H1 (cell line): ENCODE measurements around the gene UGT1A6. TPM values are rescaled to one million over a fixed set of nuclear protein-coding genes. Genes with fewer than 3 reads are reported as not detected.

Experiments used
- CTCF ChIA-PET: fragments of 300-600 bp; sonication (Branson Sonifier 250); formaldehyde crosslinking; loops from one replicate; lab custom pipeline; 2021; ENCODE audit not compliant: partially characterized antibody; lab: Charles Lee
- POLR2A ChIA-PET: fragments of 300-600 bp; sonication (Branson Sonifier 250); formaldehyde crosslinking; loops from one replicate; lab custom pipeline; 2021; ENCODE audit warnings: inconsistent platforms; ENCODE audit not compliant: partially characterized antibody; lab: Charles Lee
- DNase-seq, 2 experiments: peaks; one replicate each; pipeline versions ENCODE4 v3.0.0 to v3.0.0-alpha.2; 2010 to 2022; ENCODE audit warnings: low spot score in 2 of 2, low read depth in 1 of 2, mixed read lengths in 1 of 2
- FAIRE-seq: peaks from 2 replicates; lab custom pipeline; 2011; peaks lifted over from hg19 to GRCh38; lab: Jason Lieb, UNC
- H2AFZ ChIP-seq: 2 replicates; pipeline ENCODE4 v1.8.1; 2012; ENCODE audit warnings: low read length, inconsistent platforms
- H2AK5ac ChIP-seq: 2 replicates; pipeline ENCODE4 v1.6.1; 2013; ENCODE audit warnings: low read depth, low read length
- H2BK120ac ChIP-seq: replicated peaks from 2 replicates; pipeline ENCODE3; 2013; ENCODE audit warnings: low read depth, low read length, inconsistent platforms
- H2BK12ac ChIP-seq: 2 replicates; pipeline ENCODE4 v1.6.1; 2013; ENCODE audit warnings: low read depth, low read length
- H2BK15ac ChIP-seq: 2 replicates; pipeline ENCODE4 v1.6.1; 2013; ENCODE audit warnings: low read length
- H2BK20ac ChIP-seq: 2 replicates; pipeline ENCODE4 v1.6.1; 2013; ENCODE audit warnings: low read length
- H2BK5ac ChIP-seq: 2 replicates; pipeline ENCODE4 v1.6.1; 2013; ENCODE audit warnings: low read depth, low read length
- H3K14ac ChIP-seq: 2 replicates; pipeline ENCODE4 v1.6.1; 2013; ENCODE audit warnings: inconsistent platforms; ENCODE audit not compliant: insufficient read length
- H3K18ac ChIP-seq: 2 replicates; pipeline ENCODE4 v1.6.1; 2013; ENCODE audit warnings: low read length; ENCODE audit errors: extremely low read depth
- H3K23ac ChIP-seq: 2 replicates; pipeline ENCODE4 v1.6.1; 2013; ENCODE audit warnings: inconsistent platforms; ENCODE audit not compliant: insufficient read length
- H3K23me2 ChIP-seq: 2 replicates; pipeline ENCODE4 v1.6.1; 2013; ENCODE audit warnings: low read depth, low read length
- H3K27ac ChIP-seq: 2 replicates; pipeline ENCODE4 v1.6.1; 2011; ENCODE audit warnings: low read depth, low read length, inconsistent platforms
- H3K27me3 ChIP-seq, 4 experiments: replicated peaks in 1 of 4; 1 replicate in 1 of 4; 2 replicates in 3 of 4; pipeline versions ENCODE4 v1.6.1 to v1.8.1; 2011 to 2013; ENCODE audit warnings: low read length in 3 of 4, mild to moderate bottlenecking in 3 of 4, inconsistent platforms in 2 of 4, mixed read lengths in 2 of 4, moderate library complexity in 1 of 4; ENCODE audit not compliant: control insufficient read depth in 3 of 4, insufficient read depth in 3 of 4; ENCODE audit errors: extremely low read depth in 1 of 4
- H3K36me3 ChIP-seq, 4 experiments: 2 replicates each; pipeline versions ENCODE4 v1.6.1 to v1.8.1; 2011 to 2013; ENCODE audit warnings: mild to moderate bottlenecking in 4 of 4, low read length in 3 of 4, moderate library complexity in 2 of 4, control low read depth in 1 of 4, inconsistent platforms in 1 of 4; ENCODE audit not compliant: insufficient read depth in 4 of 4, control insufficient read depth in 2 of 4
- H3K4ac ChIP-seq: replicated peaks from 2 replicates; pipeline ENCODE3; 2013; ENCODE audit warnings: low read length, low read depth, mixed read lengths, inconsistent platforms; ENCODE audit not compliant: insufficient read length
- H3K4me1 ChIP-seq, 4 experiments: replicated peaks in 1 of 4; 1 replicate in 1 of 4; 2 replicates in 3 of 4; pipeline versions ENCODE4 v1.6.1 to v1.8.1; 2011 to 2013; ENCODE audit warnings: low read length in 3 of 4, inconsistent platforms in 2 of 4, mixed read lengths in 1 of 4; ENCODE audit not compliant: insufficient read depth in 4 of 4, control insufficient read depth in 3 of 4
- H3K4me2 ChIP-seq, 2 experiments: 2 replicates each; pipeline versions ENCODE4 v1.6.1 to v1.8.1; 2011 to 2013; ENCODE audit warnings: low read depth in 2 of 2, low read length in 2 of 2, control low read depth in 1 of 2, inconsistent platforms in 1 of 2, mild to moderate bottlenecking in 1 of 2; ENCODE audit not compliant: insufficient read depth in 1 of 2
- H3K4me3 ChIP-seq, 4 experiments: fragments of 200-600, 300-600 bp in 1 of 4; sonication (generic), shearing (Covaris generic), sonication (Bioruptor Twin) in 1 of 4; 2 replicates each; pipeline versions ENCODE4 v1.5.1 to v1.8.1; 2011 to 2016; ENCODE audit warnings: low read length in 4 of 4, low read depth in 3 of 4, control low read depth in 2 of 4, inconsistent platforms in 2 of 4, mild to moderate bottlenecking in 2 of 4, mixed read lengths in 1 of 4, moderate library complexity in 1 of 4; ENCODE audit not compliant: insufficient read depth in 2 of 4; ENCODE audit errors: extremely low read depth in 1 of 4
- H3K56ac ChIP-seq: replicated peaks from 2 replicates; pipeline ENCODE3; 2013; ENCODE audit warnings: low read depth, mild to moderate bottlenecking, mixed read lengths, low read length, inconsistent platforms; ENCODE audit not compliant: insufficient read length
- H3K79me1 ChIP-seq: 2 replicates; pipeline ENCODE4 v1.6.1; 2013; ENCODE audit warnings: low read depth, low read length, control low read depth
- H3K79me2 ChIP-seq, 2 experiments: 2 replicates each; pipeline versions ENCODE4 v1.6.1 to v1.8.1; 2012 to 2013; ENCODE audit warnings: low read length in 2 of 2, mild to moderate bottlenecking in 2 of 2, inconsistent platforms in 1 of 2; ENCODE audit not compliant: insufficient read depth in 2 of 2, control insufficient read depth in 1 of 2
- H3K9ac ChIP-seq, 4 experiments: replicated peaks in 1 of 4; 1 replicate in 1 of 4; 2 replicates in 3 of 4; pipeline versions ENCODE4 v1.6.1 to v1.8.1; 2011 to 2013; ENCODE audit warnings: low read depth in 3 of 4, low read length in 3 of 4, control low read depth in 2 of 4, mild to moderate bottlenecking in 2 of 4, moderate library complexity in 2 of 4, inconsistent platforms in 1 of 4; ENCODE audit errors: extremely low read depth in 1 of 4
- H3K9me3 ChIP-seq, 2 experiments: 2 replicates each; pipeline versions ENCODE4 v1.6.1 to v1.8.1; 2012 to 2013; ENCODE audit warnings: mild to moderate bottlenecking in 2 of 2, moderate library complexity in 2 of 2, control low read depth in 1 of 2, inconsistent platforms in 1 of 2, low read depth in 1 of 2, low read length in 1 of 2, mixed read lengths in 1 of 2; ENCODE audit not compliant: insufficient read depth in 2 of 2
- H4K20me1 ChIP-seq, 2 experiments: replicated peaks in 1 of 2; 2 replicates each; pipeline versions ENCODE3 to v1.8.1; 2011 to 2013; ENCODE audit warnings: inconsistent platforms in 2 of 2, low read length in 2 of 2, mild to moderate bottlenecking in 1 of 2; ENCODE audit not compliant: insufficient read depth in 2 of 2, control insufficient read depth in 1 of 2
- H4K5ac ChIP-seq: 2 replicates; pipeline ENCODE4 v1.6.1; 2013; ENCODE audit warnings: low read length, low read depth, mixed read lengths, inconsistent platforms; ENCODE audit not compliant: insufficient read length
- H4K8ac ChIP-seq: 2 replicates; pipeline ENCODE4 v1.8.0; 2013; ENCODE audit warnings: mild to moderate bottlenecking, moderate library complexity, low read length, inconsistent platforms; ENCODE audit not compliant: insufficient read depth; ENCODE audit errors: extremely low read depth
- H4K91ac ChIP-seq: replicated peaks from 2 replicates; pipeline ENCODE3; 2013; ENCODE audit warnings: low read length, mixed read lengths, inconsistent platforms; ENCODE audit not compliant: insufficient read length
- ZNF274 ChIP-seq: IDR thresholded peaks from 2 replicates; pipeline ENCODE4 v1.7.0; 2012; ENCODE audit warnings: low read length, borderline replicate concordance; ENCODE audit errors: extremely low read depth
- WGBS, 2 experiments: shearing (Covaris generic) in 1 of 2; methylation state at CpG; one replicate each; pipeline versions ENCODE4 v1.1.6 to v1.1.7; 2013 to 2015; ENCODE audit warnings: low lambda C conversion rate in 2 of 2, mixed read lengths in 2 of 2, inconsistent platforms in 1 of 2, low coverage in 1 of 2, missing lambda C conversion rate in 1 of 2; ENCODE audit not compliant: insufficient replicate concordance in 2 of 2, insufficient coverage in 1 of 2, insufficient read length in 1 of 2; ENCODE audit errors: extremely low coverage in 1 of 2, missing lambda C conversion rate in 1 of 2; 5-methylcytosine and 5-hydroxymethylcytosine counted together
- polyA plus RNA-seq, 7 experiments: library from polyadenylated mRNA; depleted of rRNA in 3 of 7; stranded (reverse) in 5 of 7; unstranded in 2 of 7; fragments of >200 nt in 5 of 7; fragments of 200-250 nt in 2 of 7; gene quantifications; 1 replicate in 5 of 7; 2 replicates in 1 of 7; 4 replicates in 1 of 7; pipeline versions ENCODE4 v1.2.1 to v1.2.3, GENCODE V29; 2011 to 2013; ENCODE audit warnings: missing spikeins in 2 of 7, mixed read lengths in 2 of 7
- total RNA-seq: library from RNA; stranded (reverse); fragmentation: NEBNext Ultra II Directional; extraction: Animal tissue kit (Norgen Biotek cat#: 25700); gene quantifications from 2 replicates; pipeline ENCODE4 v1.2.1, GENCODE V29; 2021

UGT1A6 gene
- total and polyA plus RNA-seq, 2 of the 8 experiments (the other 6 are each of a cell fraction or from before 2014, with no cell fraction given), result not detected

DNA sequence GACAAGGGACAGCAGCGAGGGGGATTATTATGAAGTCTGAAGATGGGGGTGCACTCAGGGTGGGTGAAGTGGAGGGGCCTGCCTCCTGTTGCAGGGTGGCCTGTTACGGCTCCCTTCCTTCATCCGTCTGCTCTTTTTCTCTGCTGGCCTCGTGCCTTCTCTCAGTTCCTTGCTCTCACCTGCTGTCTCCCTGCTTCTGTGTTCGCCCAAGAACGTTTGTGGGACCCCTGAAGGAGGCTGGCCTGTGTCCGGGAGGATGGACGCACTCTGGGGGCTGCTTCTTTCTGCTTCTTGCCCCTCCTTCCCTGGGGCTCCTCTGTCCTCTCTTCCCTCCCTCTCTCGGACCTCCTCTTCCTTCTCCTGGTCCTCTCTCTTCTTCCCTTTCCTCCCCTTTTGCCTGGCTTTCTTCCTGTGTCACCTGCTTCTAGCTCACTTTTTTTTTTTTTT lies 99.2 kb downstream of the UGT1A6 start:
- no peaks in the 10 kb centered on the region for H3K79me2 ChIP-seq
- POLR2A ChIA-PET, result interaction anchor here (1.4 kb wide), 1 partner anchor 62 kb away, joined by 3 read pairs; the partner anchor contains the start of gene HJURP
- H3K36me3 ChIP-seq, result no peaks in the 10 kb centered on the region
- no peak overlapping the region for H3K4me2 ChIP-seq
- H2BK20ac ChIP-seq, result no peak overlapping the region
- no peak overlapping the region for H4K5ac ChIP-seq
- no peak overlapping the region for H3K4ac ChIP-seq
- no peak overlapping the region for H2BK5ac ChIP-seq
- H3K56ac ChIP-seq, result no peak overlapping the region
- no peak overlapping the region for H2BK12ac ChIP-seq
- H3K27ac ChIP-seq, result no peak overlapping the region
- no peak overlapping the region for H2BK15ac ChIP-seq
- no peak overlapping the region for H3K9ac ChIP-seq
- no peak overlapping the region for H3K14ac ChIP-seq
- no peak overlapping the region for H4K91ac ChIP-seq
- no peaks in the 10 kb centered on the region for H3K79me1 ChIP-seq
- CTCF ChIA-PET, result interaction anchor here (0.7 kb wide), 1 partner anchor 36 kb away, joined by 3 read pairs; no protein-coding TSS in a partner anchor
- H3K4me3 ChIP-seq, result no peak overlapping the region
- 88% methylated on average over 9 of the region's 9 CpGs; no CpG with 5 or more reads in 1 of the 2 experiments for WGBS, 2 experiments
- no peaks in the 10 kb centered on the region for H4K20me1 ChIP-seq
- H3K23ac ChIP-seq, result no peak overlapping the region
- H3K18ac ChIP-seq, result no peak overlapping the region
- H2AK5ac ChIP-seq, result no peak overlapping the region
- H2BK120ac ChIP-seq, result no peak overlapping the region
- no peak for FAIRE-seq
- TF ChIP-seq ZNF274, result no peak
- no peaks in the 10 kb centered on the region for H3K27me3 ChIP-seq
- H3K4me1 ChIP-seq, result no peaks in the 10 kb centered on the region
- peak in 1 of 2 experiments; percentile 17 for DNase-seq
- H3K23me2 ChIP-seq, result no peaks in the 10 kb centered on the region
- no peak overlapping the region for H2AFZ ChIP-seq
- H3K9me3 ChIP-seq, result peaks cover 0 to 5% of the 10 kb centered on the region in 2 experiments; a peak in 1 of 4 replicates
- H4K8ac ChIP-seq, result no peak overlapping the region
